ENCODE data around the gene PDE2A. TPM values are rescaled to one million over a fixed set of nuclear protein-coding genes. Genes with fewer than 3 reads are reported as not detected.

PDE2A gene
- total and polyA plus RNA-seq, 8 donors, result 3.5 to 548 (median 25.9) TPM

GRCh38 chr11:72690166-72690565 lies 15.9 kb upstream of the PDE2A start:
- no peaks in the 10 kb centered on the region for H3K9me3 ChIP-seq
- peaks cover 0 to 20% (median 3%) of the 10 kb centered on the region in 4 donors for H3K4me1 ChIP-seq
- WGBS, 5 donors, result 88 to 91% (median 90%) methylated on average over 4 of the region's 4 CpGs
- no peak for TF ChIP-seq POLR2AphosphoS5 (IDR thresholded peaks at IDR 0.05)
- no peak for TF ChIP-seq POLR2A (IDR thresholded peaks at IDR 0.05)
- no peak for TF ChIP-seq CTCF (IDR thresholded peaks at IDR 0.05)
- no peak for TF ChIP-seq EP300 (IDR thresholded peaks at IDR 0.05)
- H3K27ac ChIP-seq, result no peak overlapping the region
- intact Hi-C loops (cut with DNase I; ENCODE audit: low total_unique reads), result no loop called here
- H3K27me3 ChIP-seq, result no peaks in the 10 kb centered on the region
- peaks cover 66 to 100% (median 100%) of the 10 kb centered on the region in 4 donors for H3K36me3 ChIP-seq
- H3K4me3 ChIP-seq, result no peak overlapping the region
- DNase-seq, result no peak

DNA sequence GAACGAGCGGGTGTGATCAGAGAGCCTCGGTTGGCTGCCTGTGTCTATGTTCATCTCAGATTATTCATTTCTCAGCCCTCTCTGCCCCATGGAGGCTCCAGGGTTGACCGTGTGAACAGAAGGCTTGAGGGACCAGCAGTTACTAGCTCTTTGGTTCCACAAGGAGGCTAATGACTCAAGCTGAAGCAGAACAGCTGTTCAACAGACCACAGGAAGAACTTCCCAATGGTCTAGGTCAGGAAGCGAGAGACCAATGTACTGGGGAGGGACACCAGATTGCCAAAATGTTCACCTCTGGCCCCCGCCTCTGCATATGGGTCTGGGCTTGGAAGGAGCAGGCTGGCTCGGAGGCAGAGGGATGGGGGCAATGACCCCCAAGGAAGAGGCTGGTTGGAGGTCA lies 14.7 kb upstream of the PDE2A start:
- DNase-seq, result no peak
- H3K27me3 ChIP-seq, result no peaks in the 10 kb centered on the region
- H3K4me1 ChIP-seq, result peaks cover 6 to 32% (median 12%) of the 10 kb centered on the region in 4 donors
- peak overlapping the region in 1 of 5 donors; percentile 8 for H3K27ac ChIP-seq
- intact Hi-C loops (cut with DNase I; ENCODE audit: low total_unique reads), result no loop called here
- no peaks in the 10 kb centered on the region for H3K9me3 ChIP-seq
- peaks cover 53 to 100% (median 100%) of the 10 kb centered on the region in 4 donors for H3K36me3 ChIP-seq
- no peak overlapping the region for H3K4me3 ChIP-seq
- WGBS, 5 donors, result 79 to 93% (median 91%) methylated on average over 7 of the region's 7 CpGs
- TF ChIP-seq EP300 (IDR thresholded peaks at IDR 0.05), result no peak
- TF ChIP-seq POLR2AphosphoS5 (IDR thresholded peaks at IDR 0.05), result no peak
- no peak for TF ChIP-seq POLR2A (IDR thresholded peaks at IDR 0.05)
- TF ChIP-seq CTCF (IDR thresholded peaks at IDR 0.05), result no peak

GRCh38 chr11:72688486-72688885 lies 14.3 kb upstream of the PDE2A start:
- Histone ChIP-seq H3K9me3 (no peaks in the 10 kb centered on the region), H3K4me1 (peaks cover 6 to 36% (median 12%) of the 10 kb centered on the region in 4 donors), H3K4me3 (no peak overlapping the region), H3K27me3 (no peaks in the 10 kb centered on the region), H3K36me3 (peaks cover 49 to 100% (median 98%) of the 10 kb centered on the region in 4 donors), H3K27ac (peak overlapping the region in 1 of 5 donors; percentile 8)
- TF ChIP-seq POLR2AphosphoS5 (IDR thresholded peaks at IDR 0.05), result no peak
- no peak for TF ChIP-seq CTCF (IDR thresholded peaks at IDR 0.05)
- no peak for TF ChIP-seq POLR2A (IDR thresholded peaks at IDR 0.05)
- TF ChIP-seq EP300 (IDR thresholded peaks at IDR 0.05), result no peak
- DNase-seq, result no peak
- intact Hi-C loops (cut with DNase I; ENCODE audit: low total_unique reads), result no loop called here
- 91 to 98% (median 95%) methylated on average over 7 of the region's 7 CpGs for WGBS, 5 donors

- peaks cover 6 to 36% (median 12%) of the 10 kb centered on the region in 4 donors for H3K4me1 ChIP-seq
- no peak overlapping the region for H3K4me3 ChIP-seq
- H3K9me3 ChIP-seq, result no peaks in the 10 kb centered on the region
- no peak for DNase-seq
- no peak overlapping the region for H3K27ac ChIP-seq
- TF ChIP-seq EP300 (IDR thresholded peaks at IDR 0.05) (no peak), CTCF (IDR thresholded peaks at IDR 0.05) (no peak), POLR2A (IDR thresholded peaks at IDR 0.05) (no peak), POLR2AphosphoS5 (IDR thresholded peaks at IDR 0.05) (no peak)
- WGBS, 5 donors, result 88 to 93% (median 90%) methylated on average over 7 of the region's 7 CpGs
- no peaks in the 10 kb centered on the region for H3K27me3 ChIP-seq
- intact Hi-C loops (cut with DNase I; ENCODE audit: low total_unique reads), result no loop called here
- peaks cover 37 to 96% (median 89%) of the 10 kb centered on the region in 4 donors for H3K36me3 ChIP-seq
Observed at GRCh38 chr11:72687326-72687725, 13.1 kb upstream of the PDE2A start.
